Stimulated activated CD4-positive, alpha-beta T cell treated with anti-CD3 and anti-CD28 coated beads, Interleukin-2, amount 100 ng/mL, for 4 hours (primary cell): Measurements from ENCODE around the gene ALLC.

Experiments used
- DNase-seq: peaks from one replicate; pipeline ENCODE4 v3.0.0-alpha.2; 2020; ENCODE audit warnings: low read depth

ALLC gene

GRCh38 chr2:3725458-3726250, 67.7 kb downstream of the ALLC start:
- no peak for DNase-seq

- DNase-seq, result no peak
These were observed 68.5 kb downstream of the ALLC start for GRCh38 chr2:3726511-3726910.

- no peak for DNase-seq
These were observed 69.5 kb downstream of the ALLC start for GRCh38 chr2:3727397-3728045.

GRCh38 chr2:3728104-3729054, 70.4 kb downstream of the ALLC start:
- DNase-seq, result no peak

- no peak for DNase-seq
These were observed 71.1 kb downstream of the ALLC start for GRCh38 chr2:3729055-3729448.

GRCh38 chr2:3729786-3730185, 71.8 kb downstream of the ALLC start:
- no peak for DNase-seq

- DNase-seq, result no peak
These were observed 72.6 kb downstream of the ALLC start for GRCh38 chr2:3730646-3731045.

GRCh38 chr2:3731829-3732228, 73.8 kb downstream of the ALLC start:
- DNase-seq, result no peak

- DNase-seq, result no peak
These were observed 78.1 kb downstream of the ALLC start for GRCh38 chr2:3736112-3736511.

GRCh38 chr2:3737128-3737527, 79.1 kb downstream of the ALLC start:
- no peak for DNase-seq

GRCh38 chr2:3738454-3738853, 80.5 kb downstream of the ALLC start:
- DNase-seq, result no peak

- DNase-seq, result no peak
These were observed 81.3 kb downstream of the ALLC start for GRCh38 chr2:3739313-3739712.

- no peak for DNase-seq
These were observed 83.4 kb downstream of the ALLC start for GRCh38 chr2:3741396-3741795.

GRCh38 chr2:3741867-3742602, 84.0 kb downstream of the ALLC start:
- no peak for DNase-seq

GRCh38 chr2:3742743-3743508, 84.9 kb downstream of the ALLC start:
- no peak for DNase-seq

GRCh38 chr2:3743951-3744555, 86.1 kb downstream of the ALLC start:
- no peak for DNase-seq

GRCh38 chr2:3745920-3746319, 87.9 kb downstream of the ALLC start:
- DNase-seq, result no peak

- DNase-seq, result no peak
These were observed 89.1 kb downstream of the ALLC start for GRCh38 chr2:3747032-3747654.

GRCh38 chr2:3747826-3748225, 89.8 kb downstream of the ALLC start:
- no peak for DNase-seq

- no peak for DNase-seq
These were observed 91.2 kb downstream of the ALLC start for GRCh38 chr2:3749201-3749600.
